Upper lobe of right lung (tissue), 1 donor: ENCODE measurements around the gene FOXK1. TPM values are rescaled to one million over a fixed set of nuclear protein-coding genes. Genes with fewer than 3 reads are reported as not detected.
A peak's percentile ranks its signal among the peaks of the same experiment; 100 is the strongest.

Experiments used
- ATAC-seq: fragments of 200-7000 bp; cut with Tn5 transposase; one replicate; pipeline ENCODE4 v1.9.1; 2020; ENCODE audit warnings: mild to moderate bottlenecking, moderate library complexity
- DNase-seq: peaks from one replicate; pipeline ENCODE4 v3.0.0-alpha.2; 2020
- H3K27ac ChIP-seq: fragments of 200-600 bp; one replicate; pipeline ENCODE4 v1.8.0; 2022
- H3K27me3 ChIP-seq: fragments of 200-600 bp; one replicate; pipeline ENCODE4 v1.8.0; 2022; ENCODE audit warnings: mild to moderate bottlenecking
- H3K36me3 ChIP-seq: fragments of 200-600 bp; one replicate; pipeline ENCODE4 v1.8.0; 2022
- H3K4me1 ChIP-seq: fragments of 200-600 bp; one replicate; pipeline ENCODE4 v1.8.0; 2022
- H3K4me3 ChIP-seq: fragments of 200-600 bp; one replicate; pipeline ENCODE4 v1.8.0; 2022; ENCODE audit warnings: mild to moderate bottlenecking
- H3K9me3 ChIP-seq: fragments of 200-600 bp; one replicate; pipeline ENCODE4 v1.8.0; 2022
- intact Hi-C: fragments of 100-400 bp; cut with DNase I; formaldehyde crosslinking; loops from one replicate; pipeline ENCODE4 v1.11.0; 2022
- total RNA-seq: library from RNA; stranded (reverse); fragmentation: NEBNext Ultra II Directional; extraction: Animal tissue kit (Norgen Biotek cat#: 25700); gene quantifications from one replicate; pipeline ENCODE4 v1.2.1, GENCODE V29; 2021
- TF ChIP-seq, protein P1 (sequence below): fragments of 200-600 bp; IDR thresholded peaks from one replicate; pipeline ENCODE4 v1.8.0; 2022; ENCODE audit warnings: antibody characterized with exemption
- donor health status: DM: no; HTN: yes; CAD: no; lungs with severe emphysema.

FOXK1 gene
- total RNA-seq, 1 donor from 2014 or later = 33.3 TPM

DNA sequence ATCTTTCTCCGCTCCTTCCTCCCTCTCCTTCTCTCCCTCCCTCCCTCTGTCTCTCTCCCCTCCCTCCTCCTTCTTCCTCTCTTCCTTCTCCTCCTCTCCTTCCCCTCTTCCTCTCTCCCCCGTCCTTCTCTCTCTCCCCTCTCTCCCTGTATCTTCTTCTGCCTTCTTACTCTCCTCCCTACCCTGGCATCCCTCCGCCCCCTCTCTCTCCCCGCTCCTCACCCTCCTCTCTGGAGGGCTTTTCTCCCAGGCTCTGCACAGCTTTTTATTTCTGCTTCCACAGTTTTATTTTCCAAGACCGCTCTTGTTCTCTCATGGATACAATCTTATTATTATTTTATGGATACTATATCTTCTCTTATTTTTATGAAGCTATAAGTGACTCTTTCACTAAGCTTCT lies 125.9 kb downstream of the FOXK1 start:
- Histone ChIP-seq H3K4me3 (no peak overlapping the region), H3K4me1 (no peaks in the 10 kb centered on the region), H3K27me3 (no peaks in the 10 kb centered on the region), H3K36me3 (no peaks in the 10 kb centered on the region), H3K27ac (no peak overlapping the region), H3K9me3 (no peaks in the 10 kb centered on the region)
- ATAC-seq (no peak), DNase-seq (no peak)
- intact Hi-C loops = no loop called here
- TF ChIP-seq, protein P1, sequence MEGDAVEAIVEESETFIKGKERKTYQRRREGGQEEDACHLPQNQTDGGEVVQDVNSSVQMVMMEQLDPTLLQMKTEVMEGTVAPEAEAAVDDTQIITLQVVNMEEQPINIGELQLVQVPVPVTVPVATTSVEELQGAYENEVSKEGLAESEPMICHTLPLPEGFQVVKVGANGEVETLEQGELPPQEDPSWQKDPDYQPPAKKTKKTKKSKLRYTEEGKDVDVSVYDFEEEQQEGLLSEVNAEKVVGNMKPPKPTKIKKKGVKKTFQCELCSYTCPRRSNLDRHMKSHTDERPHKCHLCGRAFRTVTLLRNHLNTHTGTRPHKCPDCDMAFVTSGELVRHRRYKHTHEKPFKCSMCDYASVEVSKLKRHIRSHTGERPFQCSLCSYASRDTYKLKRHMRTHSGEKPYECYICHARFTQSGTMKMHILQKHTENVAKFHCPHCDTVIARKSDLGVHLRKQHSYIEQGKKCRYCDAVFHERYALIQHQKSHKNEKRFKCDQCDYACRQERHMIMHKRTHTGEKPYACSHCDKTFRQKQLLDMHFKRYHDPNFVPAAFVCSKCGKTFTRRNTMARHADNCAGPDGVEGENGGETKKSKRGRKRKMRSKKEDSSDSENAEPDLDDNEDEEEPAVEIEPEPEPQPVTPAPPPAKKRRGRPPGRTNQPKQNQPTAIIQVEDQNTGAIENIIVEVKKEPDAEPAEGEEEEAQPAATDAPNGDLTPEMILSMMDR = no peak

DNA sequence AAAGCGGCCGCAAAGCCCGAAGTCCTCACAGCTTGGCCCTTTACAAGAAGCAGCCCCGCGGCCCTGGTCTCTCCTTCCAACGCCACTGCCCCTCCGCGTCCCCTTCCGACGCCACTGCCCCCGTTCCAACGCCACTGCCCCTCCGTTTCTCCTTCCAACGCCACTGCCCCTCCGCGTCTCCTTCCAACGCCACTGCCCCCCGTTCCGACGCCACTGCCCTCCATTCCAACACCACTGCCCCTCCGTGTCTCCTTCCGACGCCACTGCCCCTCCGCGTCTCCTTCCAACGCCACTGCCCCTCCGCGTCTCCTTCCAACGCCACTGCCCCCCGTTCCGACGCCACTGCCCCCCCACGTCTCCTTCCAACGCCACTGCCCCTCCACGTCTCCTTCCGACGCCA lies 126.5 kb downstream of the FOXK1 start:
- DNase-seq (no peak), ATAC-seq (no peak)
- intact Hi-C loops = no loop called here
- no peaks in the 10 kb centered on the region for H3K4me1 ChIP-seq
- H3K27me3 ChIP-seq = no peaks in the 10 kb centered on the region
- H3K36me3 ChIP-seq = no peaks in the 10 kb centered on the region
- TF ChIP-seq, protein P1 = no peak
- no peak overlapping the region for H3K27ac ChIP-seq
- no peak overlapping the region for H3K4me3 ChIP-seq
- no peaks in the 10 kb centered on the region for H3K9me3 ChIP-seq

DNA sequence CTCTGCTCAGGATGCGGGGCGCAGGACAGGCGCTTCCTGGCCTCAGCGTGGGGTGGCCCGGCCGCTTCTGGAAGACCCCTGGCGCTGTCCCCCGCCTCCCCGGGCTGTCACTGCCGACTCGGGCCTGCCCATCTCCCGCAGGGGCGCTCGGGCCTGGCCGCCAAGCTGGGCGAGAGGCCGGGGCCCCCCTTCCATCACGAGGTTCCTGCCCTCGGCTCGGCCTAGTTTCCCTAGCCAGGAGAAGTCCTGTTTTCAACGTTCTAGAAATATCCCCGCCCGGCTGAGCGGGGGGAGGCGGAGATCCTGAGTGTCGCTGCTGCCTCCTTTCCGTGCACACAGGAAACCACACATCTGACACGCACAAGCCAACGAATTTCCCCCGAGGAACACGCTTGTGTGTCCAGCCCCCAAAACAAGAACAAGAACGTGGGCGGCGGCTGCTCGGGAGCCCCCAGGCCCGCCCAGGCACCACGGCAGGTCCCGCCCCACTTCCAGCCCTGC lies 127.0 kb downstream of the FOXK1 start:
- Histone ChIP-seq H3K27ac (no peak overlapping the region), H3K9me3 (no peaks in the 10 kb centered on the region), H3K4me1 (no peaks in the 10 kb centered on the region), H3K4me3 (no peak overlapping the region), H3K27me3 (no peaks in the 10 kb centered on the region), H3K36me3 (no peaks in the 10 kb centered on the region)
- intact Hi-C loops = no loop called here
- DNase-seq = no peak
- TF ChIP-seq, protein P1 = no peak
- no peak for ATAC-seq

DNA sequence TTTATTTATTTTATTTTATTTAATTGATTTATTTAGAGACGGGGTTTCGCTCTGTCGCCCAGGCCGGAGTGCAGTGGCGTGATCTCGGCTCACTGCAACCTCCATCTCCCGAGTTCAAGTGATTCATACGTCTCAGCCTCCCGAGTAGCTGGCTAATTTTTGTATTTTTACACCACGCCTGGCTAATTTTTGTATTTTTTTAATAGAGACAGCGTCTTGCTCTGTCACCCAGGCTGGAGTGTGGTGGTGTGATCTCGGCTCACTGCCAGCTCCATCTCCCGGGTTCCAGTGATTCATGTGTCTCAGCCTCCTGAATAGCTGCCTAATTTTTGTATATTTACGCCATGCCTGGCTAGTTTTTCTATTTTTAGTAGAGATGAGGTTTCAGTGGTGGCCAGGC lies 127.6 kb downstream of the FOXK1 start:
- ATAC-seq (no peak), DNase-seq (no peak)
- intact Hi-C loops = no loop called here
- no peaks in the 10 kb centered on the region for H3K4me1 ChIP-seq
- H3K36me3 ChIP-seq = no peaks in the 10 kb centered on the region
- TF ChIP-seq, protein P1 = no peak
- H3K4me3 ChIP-seq = no peak overlapping the region
- H3K27me3 ChIP-seq = no peaks in the 10 kb centered on the region
- no peaks in the 10 kb centered on the region for H3K9me3 ChIP-seq
- H3K27ac ChIP-seq = no peak overlapping the region

DNA sequence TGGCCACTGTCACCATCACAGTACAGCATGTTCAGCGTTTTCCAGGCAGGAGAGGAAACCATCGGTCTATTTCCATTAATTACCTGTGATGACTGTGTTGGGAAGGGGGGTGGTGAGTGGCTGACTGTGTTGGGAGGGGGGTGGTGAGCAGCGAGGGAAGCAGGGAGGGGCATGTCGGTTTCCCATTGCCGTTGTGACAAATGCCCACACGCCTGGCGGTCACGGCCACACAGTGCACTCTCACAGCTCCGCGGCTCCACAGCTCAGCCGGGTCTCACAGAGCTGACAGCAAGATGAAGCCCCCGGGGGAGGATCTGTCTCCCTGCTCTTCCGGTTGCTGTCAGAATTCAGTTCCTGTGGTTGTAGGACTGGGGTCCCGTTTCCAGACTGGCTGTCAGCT lies 132.3 kb downstream of the FOXK1 start:
- no peak for DNase-seq
- Histone ChIP-seq H3K27me3 (no peaks in the 10 kb centered on the region), H3K36me3 (no peaks in the 10 kb centered on the region), H3K4me1 (no peaks in the 10 kb centered on the region), H3K9me3 (no peaks in the 10 kb centered on the region), H3K27ac (no peak overlapping the region), H3K4me3 (no peak overlapping the region)
- no peak for ATAC-seq
- intact Hi-C loops = no loop called here
- TF ChIP-seq, protein P1 = no peak

DNA sequence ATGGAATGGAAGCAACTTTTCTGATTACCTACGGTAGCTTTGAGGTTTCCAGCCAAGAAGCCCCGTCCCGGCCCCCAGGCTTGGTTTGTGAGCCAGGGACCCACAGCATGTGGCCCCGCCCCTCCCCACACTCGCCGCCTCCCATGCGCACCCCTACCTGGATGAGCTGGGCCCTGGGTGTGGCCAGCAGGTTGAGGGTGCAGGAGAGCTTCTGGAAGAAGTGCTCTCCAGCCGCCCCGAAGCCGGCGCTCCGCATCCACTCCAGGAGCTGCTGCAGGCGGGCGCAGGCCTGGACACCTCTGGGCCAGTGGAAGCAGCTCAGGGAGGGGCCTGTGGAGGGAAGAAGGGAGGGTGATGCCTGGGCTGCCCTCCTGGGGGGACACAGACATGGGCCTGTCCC lies 133.0 kb downstream of the FOXK1 start:
- DNase-seq (peak; percentile 60), ATAC-seq (no peak)
- Histone ChIP-seq H3K4me3 (no peak overlapping the region), H3K27me3 (no peaks in the 10 kb centered on the region), H3K27ac (no peak overlapping the region), H3K36me3 (no peaks in the 10 kb centered on the region), H3K9me3 (no peaks in the 10 kb centered on the region), H3K4me1 (no peaks in the 10 kb centered on the region)
- TF ChIP-seq, protein P1 = no peak
- intact Hi-C loops = no loop called here
